Keratinocyte (primary cell): ENCODE results near the gene PARD3B.

Experiments
- CTCF ChIP-seq, 3 experiments: IDR thresholded peaks in 1 of 3; conservative IDR thresholded peaks in 1 of 3; optimal IDR thresholded peaks in 1 of 3; 2 replicates in 2 of 3; 3 replicates in 1 of 3; pipeline versions ENCODE3 to v1.5.1; 2011; ENCODE audit warnings: low read length in 3 of 3, mild to moderate bottlenecking in 3 of 3, moderate library complexity in 2 of 3, control low read depth in 1 of 3, inconsistent platforms in 1 of 3; ENCODE audit not compliant: insufficient read depth in 2 of 3; ENCODE audit errors: extremely low read depth in 1 of 3
- EZH2 ChIP-seq: IDR thresholded peaks from one replicate; pipeline ENCODE4 v1.6.1; 2012; ENCODE audit warnings: inconsistent platforms, mild to moderate bottlenecking, low read length, moderate library complexity

GRCh38 chr2:205076405-205076804 lies 531.1 kb downstream of the PARD3B start:
- TF ChIP-seq CTCF (optimal IDR thresholded peaks at IDR 0.05 in 1 of 3, IDR thresholded peaks at IDR 0.05 in 1 of 3, conservative IDR thresholded peaks at IDR 0.05 in 1 of 3; ENCODE audit: extremely low read depth in 1 of 3, insufficient read depth in 2 of 3, low read length in 3 of 3) (no peak), EZH2 (no peak)
